Measurements from ENCODE around the gene HOMER1.

GRCh38 chr5:79330071-79330470 lies 183.9 kb downstream of the HOMER1 start:
- TF ChIP-seq POLR2A (IDR thresholded peaks at IDR 0.05; ENCODE audit: low read depth, low read length) = no peak
- TF ChIP-seq TAF1 (IDR thresholded peaks at IDR 0.05; ENCODE audit: borderline replicate concordance, low read depth, low read length) = no peak
- TF ChIP-seq POLR2AphosphoS5 (IDR thresholded peaks at IDR 0.05; ENCODE audit: low read depth, low read length) = no peak
